ENCODE results near the gene SHC3.

SHC3 gene

DNA sequence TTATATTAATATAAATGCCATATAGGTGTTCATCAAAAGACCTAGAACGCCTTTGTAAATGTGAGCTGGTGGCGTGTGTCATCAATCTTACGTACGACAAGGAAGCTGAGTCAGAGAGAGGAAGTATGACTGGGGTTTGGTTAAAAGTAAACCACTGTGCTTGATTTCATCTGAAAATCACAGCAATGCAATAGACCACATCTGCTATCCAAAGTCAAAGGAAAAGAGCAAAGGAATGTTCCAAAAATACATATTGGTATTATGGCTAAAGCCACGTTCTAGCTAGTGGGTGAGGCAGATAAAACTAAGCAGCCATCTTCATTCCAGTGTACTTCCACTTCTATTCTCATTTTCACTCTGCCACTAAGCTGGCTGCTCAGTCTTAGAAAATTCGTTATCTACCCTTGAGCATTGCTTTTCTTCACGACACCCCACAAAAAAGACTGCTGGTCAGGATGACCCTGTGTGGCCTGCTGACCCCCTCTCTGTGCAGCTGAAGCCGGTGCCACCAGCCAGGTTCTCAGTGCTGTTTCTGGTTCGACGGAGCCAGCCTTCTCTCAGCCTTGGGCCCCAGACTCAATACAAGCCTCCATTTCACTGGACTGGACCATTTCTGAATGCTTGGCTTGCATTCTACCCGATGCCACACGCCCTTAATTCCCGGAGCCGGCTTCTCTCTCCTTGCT, 23.8 kb downstream of the SHC3 start:
- peak; percentile 70 to 87 (median 84) for DNase-seq
- H3K36me3 ChIP-seq (ENCODE audit: control insufficient read depth in 4 of 4, insufficient read depth in 4 of 4, low read length in 3 of 4) = no peaks in the 10 kb centered on the region
- peaks cover 8 to 66% (median 20%) of the 10 kb centered on the region in 5 experiments for H3K27me3 ChIP-seq (replicated peaks in 2 of 5; ENCODE audit: control insufficient read depth in 4 of 5, insufficient read depth in 5 of 5, low read length in 4 of 5)
- peaks cover 0 to 4% (median 0%) of the 10 kb centered on the region in 4 experiments for H3K4me1 ChIP-seq (ENCODE audit: control extremely low read depth in 1 of 4, control insufficient read depth in 4 of 4, insufficient read depth in 4 of 4, low read length in 3 of 4)
- H3K9me3 ChIP-seq (ENCODE audit: control extremely low read depth in 1 of 5, control insufficient read depth in 4 of 5, insufficient read depth in 2 of 5, low read depth in 1 of 5, low read length in 4 of 5) = peaks cover 0 to 5% (median 2%) of the 10 kb centered on the region in 5 experiments
- POLR2A ChIA-PET = no interaction called here
- CTCF ChIA-PET = no interaction called here
- H3K4me3 ChIP-seq (ENCODE audit: control insufficient read depth in 1 of 7, extremely low read depth in 1 of 7, insufficient read depth in 4 of 7, low read depth in 2 of 7, low read length in 6 of 7) = no peak overlapping the region
- no peak overlapping the region for H3K27ac ChIP-seq (ENCODE audit: insufficient read depth in 1 of 2, low read depth in 1 of 2, low read length in 2 of 2, poor library complexity in 1 of 2, severe bottlenecking in 2 of 2)
- WGBS (ENCODE audit: insufficient coverage) = 64% methylated on average over 12 of the region's 14 CpGs

DNA sequence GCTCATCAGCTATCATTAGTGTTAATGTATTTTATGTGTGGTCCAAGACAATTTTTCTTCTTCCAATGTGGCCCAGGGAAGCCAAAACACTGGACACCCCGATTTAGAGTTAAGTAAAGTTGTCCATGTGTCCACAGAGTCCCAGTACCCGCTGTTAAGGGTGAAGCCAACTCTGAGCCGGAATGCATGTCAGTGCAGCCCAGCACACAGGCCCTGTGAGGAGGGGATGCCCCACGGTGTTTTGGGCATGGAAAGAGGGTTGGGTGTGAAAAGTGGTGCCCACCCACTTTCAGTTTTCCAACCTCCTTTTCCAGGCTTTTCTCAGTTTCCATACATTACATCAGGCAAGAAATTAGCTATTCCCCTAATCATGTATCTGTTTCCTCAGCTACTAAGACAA, 24.4 kb downstream of the SHC3 start:
- 96% methylated on average over 3 of the region's 4 CpGs for WGBS (ENCODE audit: insufficient coverage)
- Histone ChIP-seq H3K27me3 (replicated peaks in 2 of 5; ENCODE audit: control insufficient read depth in 4 of 5, insufficient read depth in 5 of 5, low read length in 4 of 5) (peaks cover 8 to 67% (median 19%) of the 10 kb centered on the region in 5 experiments), H3K4me1 (ENCODE audit: control extremely low read depth in 1 of 4, control insufficient read depth in 4 of 4, insufficient read depth in 4 of 4, low read length in 3 of 4) (peaks cover 0 to 4% (median 0%) of the 10 kb centered on the region in 4 experiments), H3K4me3 (ENCODE audit: control insufficient read depth in 1 of 7, extremely low read depth in 1 of 7, insufficient read depth in 4 of 7, low read depth in 2 of 7, low read length in 6 of 7) (no peak overlapping the region), H3K27ac (ENCODE audit: insufficient read depth in 1 of 2, low read depth in 1 of 2, low read length in 2 of 2, poor library complexity in 1 of 2, severe bottlenecking in 2 of 2) (no peak overlapping the region), H3K9me3 (ENCODE audit: control extremely low read depth in 1 of 5, control insufficient read depth in 4 of 5, insufficient read depth in 2 of 5, low read depth in 1 of 5, low read length in 4 of 5) (peaks cover 0 to 5% (median 2%) of the 10 kb centered on the region in 5 experiments), H3K36me3 (ENCODE audit: control insufficient read depth in 4 of 4, insufficient read depth in 4 of 4, low read length in 3 of 4) (no peaks in the 10 kb centered on the region)
- peak in 1 of 3 donors; percentile 5 for DNase-seq
- ChIA-PET POLR2A (no interaction called here), CTCF (no interaction called here)

DNA sequence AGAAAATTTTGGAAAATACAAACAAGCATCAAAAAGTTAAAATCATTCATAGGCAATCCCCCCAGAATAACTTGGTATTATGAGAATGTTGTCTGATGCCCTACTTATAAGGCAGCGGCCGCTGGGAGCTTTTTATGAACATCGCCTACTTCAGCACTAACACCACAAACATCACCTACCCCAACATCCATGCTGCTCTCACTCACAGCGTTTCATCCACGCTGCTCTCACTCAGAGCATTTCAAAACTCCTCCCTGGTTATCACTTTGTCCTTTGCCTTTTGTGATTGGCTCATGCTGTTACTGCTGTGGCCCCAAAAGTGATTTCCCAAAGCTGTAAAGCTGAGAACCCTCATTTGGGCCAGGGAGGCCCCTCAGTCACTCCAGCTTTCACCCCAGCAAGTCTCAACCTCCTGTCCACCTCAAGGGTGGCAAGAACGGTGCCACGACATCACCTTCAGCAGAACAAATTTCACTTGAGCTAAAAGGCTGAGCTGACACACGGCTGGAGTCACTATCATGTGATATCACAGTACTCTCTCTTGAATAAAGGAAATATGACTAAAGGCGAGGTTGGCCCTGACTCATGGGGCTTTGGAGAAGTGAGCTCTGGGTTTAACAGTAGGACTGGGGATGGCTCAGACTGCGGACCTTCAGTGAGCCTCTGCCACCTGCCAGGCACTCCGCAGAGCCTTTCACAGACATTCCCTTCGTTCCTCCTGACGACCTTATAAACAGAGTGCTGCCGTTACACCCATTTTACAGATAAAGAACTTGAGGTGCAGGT, 25.2 kb downstream of the SHC3 start:
- no peak overlapping the region for H3K4me3 ChIP-seq (ENCODE audit: control insufficient read depth in 1 of 7, extremely low read depth in 1 of 7, insufficient read depth in 4 of 7, low read depth in 2 of 7, low read length in 6 of 7)
- CTCF ChIA-PET = no interaction called here
- POLR2A ChIA-PET = no interaction called here
- no peaks in the 10 kb centered on the region for H3K36me3 ChIP-seq (ENCODE audit: control insufficient read depth in 4 of 4, insufficient read depth in 4 of 4, low read length in 3 of 4)
- H3K4me1 ChIP-seq (ENCODE audit: control extremely low read depth in 1 of 4, control insufficient read depth in 4 of 4, insufficient read depth in 4 of 4, low read length in 3 of 4) = peaks cover 0 to 4% (median 0%) of the 10 kb centered on the region in 4 experiments
- peaks cover 0 to 5% (median 2%) of the 10 kb centered on the region in 5 experiments for H3K9me3 ChIP-seq (ENCODE audit: control extremely low read depth in 1 of 5, control insufficient read depth in 4 of 5, insufficient read depth in 2 of 5, low read depth in 1 of 5, low read length in 4 of 5)
- H3K27ac ChIP-seq (ENCODE audit: insufficient read depth in 1 of 2, low read depth in 1 of 2, low read length in 2 of 2, poor library complexity in 1 of 2, severe bottlenecking in 2 of 2) = no peak overlapping the region
- peak; percentile 36 to 65 (median 54) for DNase-seq
- 76% methylated on average over 12 of the region's 14 CpGs for WGBS (ENCODE audit: insufficient coverage)
- H3K27me3 ChIP-seq (replicated peaks in 2 of 5; ENCODE audit: control insufficient read depth in 4 of 5, insufficient read depth in 5 of 5, low read length in 4 of 5) = peaks cover 5 to 65% (median 16%) of the 10 kb centered on the region in 5 experiments

- 67% methylated on average over 1 of the region's 3 CpGs for WGBS (ENCODE audit: insufficient coverage)
- H3K36me3 ChIP-seq (ENCODE audit: control insufficient read depth in 4 of 4, insufficient read depth in 4 of 4, low read length in 3 of 4) = no peaks in the 10 kb centered on the region
- POLR2A ChIA-PET = no interaction called here
- no peak overlapping the region for H3K4me3 ChIP-seq (ENCODE audit: control insufficient read depth in 1 of 7, extremely low read depth in 1 of 7, insufficient read depth in 4 of 7, low read depth in 2 of 7, low read length in 6 of 7)
- H3K9me3 ChIP-seq (ENCODE audit: control extremely low read depth in 1 of 5, control insufficient read depth in 4 of 5, insufficient read depth in 2 of 5, low read depth in 1 of 5, low read length in 4 of 5) = peaks cover 0 to 5% (median 2%) of the 10 kb centered on the region in 5 experiments
- DNase-seq = no peak
- peaks cover 5 to 58% (median 16%) of the 10 kb centered on the region in 5 experiments for H3K27me3 ChIP-seq (replicated peaks in 2 of 5; ENCODE audit: control insufficient read depth in 4 of 5, insufficient read depth in 5 of 5, low read length in 4 of 5)
- H3K4me1 ChIP-seq (ENCODE audit: control extremely low read depth in 1 of 4, control insufficient read depth in 4 of 4, insufficient read depth in 4 of 4, low read length in 3 of 4) = peaks cover 0 to 4% (median 0%) of the 10 kb centered on the region in 4 experiments
- H3K27ac ChIP-seq (ENCODE audit: insufficient read depth in 1 of 2, low read depth in 1 of 2, low read length in 2 of 2, poor library complexity in 1 of 2, severe bottlenecking in 2 of 2) = no peak overlapping the region
- CTCF ChIA-PET = no interaction called here
These were observed 28.9 kb downstream of the SHC3 start for GRCh38 chr9:89149726-89150125.

- POLR2A ChIA-PET = no interaction called here
- no peaks in the 10 kb centered on the region for H3K9me3 ChIP-seq (ENCODE audit: control extremely low read depth in 1 of 5, control insufficient read depth in 4 of 5, insufficient read depth in 2 of 5, low read depth in 1 of 5, low read length in 4 of 5)
- WGBS (ENCODE audit: insufficient coverage) = 80% methylated on average over 1 of the region's 3 CpGs
- CTCF ChIA-PET = no interaction called here
- peaks cover 0 to 30% (median 6%) of the 10 kb centered on the region in 5 experiments for H3K27me3 ChIP-seq (replicated peaks in 2 of 5; ENCODE audit: control insufficient read depth in 4 of 5, insufficient read depth in 5 of 5, low read length in 4 of 5)
- no peak for DNase-seq
- no peak overlapping the region for H3K27ac ChIP-seq (ENCODE audit: insufficient read depth in 1 of 2, low read depth in 1 of 2, low read length in 2 of 2, poor library complexity in 1 of 2, severe bottlenecking in 2 of 2)
- H3K36me3 ChIP-seq (ENCODE audit: control insufficient read depth in 4 of 4, insufficient read depth in 4 of 4, low read length in 3 of 4) = no peaks in the 10 kb centered on the region
- H3K4me1 ChIP-seq (ENCODE audit: control extremely low read depth in 1 of 4, control insufficient read depth in 4 of 4, insufficient read depth in 4 of 4, low read length in 3 of 4) = no peaks in the 10 kb centered on the region
- no peak overlapping the region for H3K4me3 ChIP-seq (ENCODE audit: control insufficient read depth in 1 of 7, extremely low read depth in 1 of 7, insufficient read depth in 4 of 7, low read depth in 2 of 7, low read length in 6 of 7)
These were observed 33.5 kb downstream of the SHC3 start for GRCh38 chr9:89145097-89145496.

DNA sequence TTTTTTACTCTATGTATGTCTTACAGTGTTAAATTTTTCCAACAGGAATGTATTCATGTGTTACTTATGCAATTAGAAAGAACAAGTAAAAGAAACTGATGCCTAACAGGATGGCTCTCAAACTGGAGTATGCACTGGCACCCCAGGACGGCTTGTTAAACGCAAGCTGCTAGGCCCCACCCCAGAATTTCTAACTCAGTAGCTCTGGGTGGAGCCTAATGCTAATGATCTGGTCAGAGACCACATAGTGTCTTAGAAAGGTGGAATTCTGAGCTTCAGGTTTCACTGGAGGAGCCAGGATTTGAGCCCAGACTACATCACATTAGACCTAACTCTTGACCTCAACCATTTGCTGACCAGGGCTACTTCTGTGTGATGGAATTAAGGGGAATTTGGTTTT, 34.4 kb downstream of the SHC3 start:
- peaks cover 0 to 24% (median 6%) of the 10 kb centered on the region in 5 experiments for H3K27me3 ChIP-seq (replicated peaks in 2 of 5; ENCODE audit: control insufficient read depth in 4 of 5, insufficient read depth in 5 of 5, low read length in 4 of 5)
- POLR2A ChIA-PET = no interaction called here
- no peaks in the 10 kb centered on the region for H3K4me1 ChIP-seq (ENCODE audit: control extremely low read depth in 1 of 4, control insufficient read depth in 4 of 4, insufficient read depth in 4 of 4, low read length in 3 of 4)
- no peaks in the 10 kb centered on the region for H3K9me3 ChIP-seq (ENCODE audit: control extremely low read depth in 1 of 5, control insufficient read depth in 4 of 5, insufficient read depth in 2 of 5, low read depth in 1 of 5, low read length in 4 of 5)
- no peaks in the 10 kb centered on the region for H3K36me3 ChIP-seq (ENCODE audit: control insufficient read depth in 4 of 4, insufficient read depth in 4 of 4, low read length in 3 of 4)
- WGBS (ENCODE audit: insufficient coverage) = 83% methylated on average over 2 of the region's 2 CpGs
- no peak for DNase-seq
- H3K27ac ChIP-seq (ENCODE audit: insufficient read depth in 1 of 2, low read depth in 1 of 2, low read length in 2 of 2, poor library complexity in 1 of 2, severe bottlenecking in 2 of 2) = no peak overlapping the region
- no peak overlapping the region for H3K4me3 ChIP-seq (ENCODE audit: control insufficient read depth in 1 of 7, extremely low read depth in 1 of 7, insufficient read depth in 4 of 7, low read depth in 2 of 7, low read length in 6 of 7)
- CTCF ChIA-PET = no interaction called here

GRCh38 chr9:89143266-89143665, 35.4 kb downstream of the SHC3 start:
- 97% methylated on average over 5 of the region's 5 CpGs for WGBS (ENCODE audit: insufficient coverage)
- DNase-seq = no peak
- Histone ChIP-seq H3K27ac (ENCODE audit: insufficient read depth in 1 of 2, low read depth in 1 of 2, low read length in 2 of 2, poor library complexity in 1 of 2, severe bottlenecking in 2 of 2) (no peak overlapping the region), H3K27me3 (replicated peaks in 2 of 5; ENCODE audit: control insufficient read depth in 4 of 5, insufficient read depth in 5 of 5, low read length in 4 of 5) (peaks cover 0 to 18% (median 4%) of the 10 kb centered on the region in 5 experiments), H3K4me3 (ENCODE audit: control insufficient read depth in 1 of 7, extremely low read depth in 1 of 7, insufficient read depth in 4 of 7, low read depth in 2 of 7, low read length in 6 of 7) (no peak overlapping the region), H3K36me3 (ENCODE audit: control insufficient read depth in 4 of 4, insufficient read depth in 4 of 4, low read length in 3 of 4) (no peaks in the 10 kb centered on the region), H3K9me3 (ENCODE audit: control extremely low read depth in 1 of 5, control insufficient read depth in 4 of 5, insufficient read depth in 2 of 5, low read depth in 1 of 5, low read length in 4 of 5) (no peaks in the 10 kb centered on the region), H3K4me1 (ENCODE audit: control extremely low read depth in 1 of 4, control insufficient read depth in 4 of 4, insufficient read depth in 4 of 4, low read length in 3 of 4) (no peaks in the 10 kb centered on the region)
- CTCF ChIA-PET = no interaction called here
- POLR2A ChIA-PET = no interaction called here

Measured in common myeloid progenitor, CD34-positive (primary cell).